ENCODE results near the gene ST7.

DNA sequence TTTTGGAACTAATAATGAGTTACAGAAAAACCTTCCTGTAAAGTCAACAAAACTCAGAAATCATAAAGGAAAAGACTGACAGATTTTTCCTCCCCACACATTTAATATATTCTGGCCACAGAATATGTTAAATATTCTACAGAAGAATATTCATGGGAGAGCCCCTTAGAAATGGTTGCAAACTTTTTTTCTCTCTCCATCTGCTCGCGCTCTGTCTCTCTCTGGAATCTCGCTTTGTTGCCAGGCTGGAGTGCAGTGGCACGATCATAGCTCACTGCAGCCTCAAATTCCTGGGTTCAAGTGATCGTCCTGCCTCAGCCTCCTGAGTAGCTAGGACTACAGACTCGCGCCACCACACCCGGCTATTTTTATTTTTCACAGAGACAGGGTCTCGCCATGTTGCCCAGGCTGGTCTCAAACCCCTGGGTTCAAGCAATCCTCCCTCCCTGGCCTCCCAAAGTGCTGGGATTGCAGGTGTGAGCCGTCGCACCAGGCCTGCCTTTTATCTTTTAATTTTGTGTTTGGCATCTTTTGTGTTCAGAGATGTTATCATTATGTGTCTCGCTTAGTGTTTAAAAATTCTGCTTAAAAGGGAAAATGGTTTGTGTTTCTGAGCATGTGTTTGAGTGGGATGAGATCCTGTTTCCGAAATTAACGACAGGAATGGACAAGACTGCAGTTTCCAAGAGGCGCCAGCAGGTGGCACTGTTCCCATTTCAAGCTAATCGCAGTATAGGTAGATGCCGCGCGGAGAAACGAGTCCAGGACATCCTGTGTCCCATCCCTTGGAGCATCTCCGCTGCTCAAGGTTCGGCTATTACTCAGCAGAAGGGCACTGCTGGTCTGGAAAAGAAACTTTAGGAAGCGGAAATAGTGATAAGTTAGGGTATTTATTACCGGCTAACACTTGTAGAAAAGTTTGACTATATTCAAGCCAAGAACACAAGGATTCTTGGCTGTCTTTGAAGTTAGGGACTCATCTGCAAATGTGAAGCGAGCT is 23.1 kb upstream of the ST7 start:
- TF ChIP-seq, protein P1, sequence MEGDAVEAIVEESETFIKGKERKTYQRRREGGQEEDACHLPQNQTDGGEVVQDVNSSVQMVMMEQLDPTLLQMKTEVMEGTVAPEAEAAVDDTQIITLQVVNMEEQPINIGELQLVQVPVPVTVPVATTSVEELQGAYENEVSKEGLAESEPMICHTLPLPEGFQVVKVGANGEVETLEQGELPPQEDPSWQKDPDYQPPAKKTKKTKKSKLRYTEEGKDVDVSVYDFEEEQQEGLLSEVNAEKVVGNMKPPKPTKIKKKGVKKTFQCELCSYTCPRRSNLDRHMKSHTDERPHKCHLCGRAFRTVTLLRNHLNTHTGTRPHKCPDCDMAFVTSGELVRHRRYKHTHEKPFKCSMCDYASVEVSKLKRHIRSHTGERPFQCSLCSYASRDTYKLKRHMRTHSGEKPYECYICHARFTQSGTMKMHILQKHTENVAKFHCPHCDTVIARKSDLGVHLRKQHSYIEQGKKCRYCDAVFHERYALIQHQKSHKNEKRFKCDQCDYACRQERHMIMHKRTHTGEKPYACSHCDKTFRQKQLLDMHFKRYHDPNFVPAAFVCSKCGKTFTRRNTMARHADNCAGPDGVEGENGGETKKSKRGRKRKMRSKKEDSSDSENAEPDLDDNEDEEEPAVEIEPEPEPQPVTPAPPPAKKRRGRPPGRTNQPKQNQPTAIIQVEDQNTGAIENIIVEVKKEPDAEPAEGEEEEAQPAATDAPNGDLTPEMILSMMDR (IDR thresholded peaks at IDR 0.05): peak; percentile 73 to 91 (median 84)
- TF ChIP-seq POLR2A (IDR thresholded peaks at IDR 0.05) (no peak), EP300 (IDR thresholded peaks at IDR 0.05) (no peak)

All from sigmoid colon (tissue), 4 donors.